ENCODE measurements around the gene PIAS4. TPM values are rescaled to one million over a fixed set of nuclear protein-coding genes. Genes with fewer than 3 reads are reported as not detected.

Gene PIAS4
- polyA plus RNA-seq, 1 donor (not counting 4 experiments of a cell fraction or from before 2014, with no cell fraction given): 7.5 TPM

DNA sequence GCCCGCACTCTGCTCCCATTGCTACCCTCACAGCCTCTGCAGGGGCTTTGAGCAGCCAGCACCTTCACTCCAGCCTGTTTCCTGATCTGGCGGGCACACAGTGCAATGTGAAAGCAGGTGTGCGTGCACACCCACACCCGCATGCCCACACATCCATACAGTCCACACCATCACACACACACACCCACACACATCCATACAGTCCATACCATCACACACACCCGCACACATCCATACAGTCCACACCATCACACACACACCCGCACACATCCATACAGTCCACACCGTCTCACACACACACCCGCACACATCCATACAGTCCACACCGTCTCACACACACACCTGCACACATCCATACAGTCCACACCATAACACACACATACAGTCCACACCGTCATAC lies 28.0 kb downstream of the PIAS4 start:
- no peak overlapping the region for H3K27ac ChIP-seq (ENCODE audit: control insufficient read depth, insufficient read depth, low read length)
- no peak overlapping the region for H2AFZ ChIP-seq (ENCODE audit: control insufficient read depth, low read length)
- H3K9ac ChIP-seq (ENCODE audit: control insufficient read depth, extremely low read depth, insufficient read depth, low read length): no peak overlapping the region
- no peaks in the 10 kb centered on the region for H3K4me1 ChIP-seq (ENCODE audit: control insufficient read depth, extremely low read depth, insufficient read depth, low read length)
- peaks cover 3% of the 10 kb centered on the region for H3K9me3 ChIP-seq (ENCODE audit: control insufficient read depth, low read depth, low read length)
- dilution Hi-C loops (cut with MboI; ENCODE audit: extremely low pct_ligation_motif_present, low sequenced_read_pairs): no loop called here
- TF ChIP-seq CTCF (optimal IDR thresholded peaks at IDR 0.05 in 1 of 3, IDR thresholded peaks at IDR 0.05 in 1 of 3, conservative IDR thresholded peaks at IDR 0.05 in 1 of 3; ENCODE audit: extremely low read depth in 1 of 3, insufficient read depth in 2 of 3, low read length in 3 of 3): no peak
- TF ChIP-seq EZH2 (IDR thresholded peaks at IDR 0.05; ENCODE audit: low read length): no peak
- H3K4me3 ChIP-seq (ENCODE audit: control insufficient read depth in 2 of 3, extremely low read depth in 1 of 3, insufficient read depth in 2 of 3, low read depth in 1 of 3, low read length in 3 of 3): no peak overlapping the region
- no peaks in the 10 kb centered on the region for H3K79me2 ChIP-seq (ENCODE audit: control insufficient read depth, insufficient read depth, low read length)
- FAIRE-seq (peak; percentile 83), DNase-seq (ENCODE audit: low read depth, low spot score) (no peak)
- H3K27me3 ChIP-seq (ENCODE audit: control insufficient read depth, extremely low read depth, insufficient read depth, low read length): no peaks in the 10 kb centered on the region
- no peaks in the 10 kb centered on the region for H3K9me1 ChIP-seq (ENCODE audit: control insufficient read depth, extremely low read depth, insufficient read depth, low read length)
- H3K4me2 ChIP-seq (ENCODE audit: control insufficient read depth, extremely low read depth, insufficient read depth, low read depth, low read length): no peak overlapping the region
- no peaks in the 10 kb centered on the region for H4K20me1 ChIP-seq (ENCODE audit: control insufficient read depth, extremely low read depth, insufficient read depth, low read length)
- peaks cover 12 to 19% of the 10 kb centered on the region in 2 experiments for H3K36me3 ChIP-seq (ENCODE audit: control insufficient read depth in 2 of 2, extremely low read depth in 1 of 2, insufficient read depth in 2 of 2, low read length in 2 of 2)

GRCh38 chr19:4036576-4037300 lies 29.2 kb downstream of the PIAS4 start:
- no peaks in the 10 kb centered on the region for H3K9me1 ChIP-seq (ENCODE audit: control insufficient read depth, extremely low read depth, insufficient read depth, low read length)
- no peaks in the 10 kb centered on the region for H3K27me3 ChIP-seq (ENCODE audit: control insufficient read depth, extremely low read depth, insufficient read depth, low read length)
- TF ChIP-seq EZH2 (IDR thresholded peaks at IDR 0.05; ENCODE audit: low read length): no peak
- TF ChIP-seq CTCF (optimal IDR thresholded peaks at IDR 0.05 in 1 of 3, IDR thresholded peaks at IDR 0.05 in 1 of 3, conservative IDR thresholded peaks at IDR 0.05 in 1 of 3; ENCODE audit: extremely low read depth in 1 of 3, insufficient read depth in 2 of 3, low read length in 3 of 3): no peak
- peaks cover 3% of the 10 kb centered on the region for H3K9me3 ChIP-seq (ENCODE audit: control insufficient read depth, low read depth, low read length)
- no peaks in the 10 kb centered on the region for H3K4me1 ChIP-seq (ENCODE audit: control insufficient read depth, extremely low read depth, insufficient read depth, low read length)
- no peak overlapping the region for H3K4me3 ChIP-seq (ENCODE audit: control insufficient read depth in 2 of 3, extremely low read depth in 1 of 3, insufficient read depth in 2 of 3, low read depth in 1 of 3, low read length in 3 of 3)
- H3K27ac ChIP-seq (ENCODE audit: control insufficient read depth, insufficient read depth, low read length): no peak overlapping the region
- H2AFZ ChIP-seq (ENCODE audit: control insufficient read depth, low read length): no peak overlapping the region
- no peak overlapping the region for H3K9ac ChIP-seq (ENCODE audit: control insufficient read depth, extremely low read depth, insufficient read depth, low read length)
- dilution Hi-C loops (cut with MboI; ENCODE audit: extremely low pct_ligation_motif_present, low sequenced_read_pairs): no loop called here
- FAIRE-seq: peak; percentile 88
- no peaks in the 10 kb centered on the region for H4K20me1 ChIP-seq (ENCODE audit: control insufficient read depth, extremely low read depth, insufficient read depth, low read length)
- H3K4me2 ChIP-seq (ENCODE audit: control insufficient read depth, extremely low read depth, insufficient read depth, low read depth, low read length): no peak overlapping the region
- H3K36me3 ChIP-seq (ENCODE audit: control insufficient read depth in 2 of 2, extremely low read depth in 1 of 2, insufficient read depth in 2 of 2, low read length in 2 of 2): peaks cover 12 to 18% of the 10 kb centered on the region in 2 experiments
- no peaks in the 10 kb centered on the region for H3K79me2 ChIP-seq (ENCODE audit: control insufficient read depth, insufficient read depth, low read length)
- no peak for DNase-seq (ENCODE audit: low read depth, low spot score)
